HepG2 (cell line): Measurements from ENCODE around the gene MOSPD2. TPM values are rescaled to one million over a fixed set of nuclear protein-coding genes. Genes with fewer than 3 reads are reported as not detected.

ENCODE experiments used
- ATAC-seq: fragments of 200-7000 bp; cut with Tn5 transposase; 3 replicates; pipeline ENCODE4 v1.9.1; 2020; ENCODE audit warnings: mild to moderate bottlenecking, moderate library complexity
- BruUV-seq: library from RNA; stranded (reverse); fragments of 400-500 nt; replicated peaks from 2 replicates; lab custom pipeline; 2021; lab: Mats Ljungman, UMichigan
- CTCF ChIA-PET: fragments of 300-600 bp; formaldehyde crosslinking; extraction: SDS; loops from one replicate; lab custom pipeline; 2021; ENCODE audit warnings: low total read pairs, inconsistent platforms, low intra/inter-chr PET ratio; lab: Yijun Ruan, JAX
- POLR2A ChIA-PET: fragments of 350-600 bp; sonication (Branson Sonifier 250); formaldehyde crosslinking; loops from one replicate; lab custom pipeline; 2020; ENCODE audit warnings: antibody characterized with exemption, inconsistent platforms; lab: Yijun Ruan, JAX
- DNase-seq: peaks from one replicate; pipeline ENCODE4 v3.0.0-alpha.2; 2015; ENCODE audit warnings: low spot score
- FAIRE-seq: peaks from 3 replicates; lab custom pipeline; 2011; peaks lifted over from hg19 to GRCh38; lab: Jason Lieb, UNC
- H2AFZ ChIP-seq: one replicate; pipeline ENCODE4 v1.6.1; 2011; ENCODE audit warnings: low read length, inconsistent platforms
- H3K27ac ChIP-seq: fragments of 300-600 bp; 3 replicates; pipeline ENCODE4 v1.8.0; 2011; ENCODE audit warnings: mixed run types, mild to moderate bottlenecking, mixed read lengths, low read length, inconsistent platforms; ENCODE audit not compliant: insufficient read depth; ENCODE audit errors: extremely low read length
- H3K27me3 ChIP-seq, 2 experiments: fragments of 200-600 bp in 1 of 2; 2 replicates in 1 of 2; 3 replicates in 1 of 2; pipeline versions ENCODE4 v1.6.0 to v1.8.0; 2011; ENCODE audit warnings: low read length in 2 of 2, mild to moderate bottlenecking in 2 of 2, moderate library complexity in 2 of 2, inconsistent platforms in 1 of 2; ENCODE audit not compliant: insufficient read depth in 2 of 2, control insufficient read depth in 1 of 2
- H3K36me3 ChIP-seq, 2 experiments: fragments of 200-600 bp in 1 of 2; replicated peaks in 1 of 2; 2 replicates in 1 of 2; 3 replicates in 1 of 2; pipeline versions ENCODE4 v1.5.1 to v1.8.0; 2011; ENCODE audit warnings: low read length in 2 of 2, inconsistent platforms in 1 of 2; ENCODE audit not compliant: insufficient read depth in 2 of 2, control insufficient read depth in 1 of 2
- H3K4me1 ChIP-seq: 2 replicates; pipeline ENCODE4 v1.5.1; 2012; ENCODE audit warnings: low read length, inconsistent platforms; ENCODE audit not compliant: insufficient read depth
- H3K4me2 ChIP-seq: 2 replicates; pipeline ENCODE4 v1.6.0; 2011; ENCODE audit warnings: low read depth, low read length, inconsistent platforms
- H3K4me3 ChIP-seq, 3 experiments: fragments of 200-600 bp in 1 of 3; sonication (generic), shearing (Covaris generic) in 1 of 3; replicated peaks in 1 of 3; 2 replicates each; pipeline ENCODE4 v1.5.1; 2011 to 2016; ENCODE audit warnings: low read length in 3 of 3, inconsistent platforms in 2 of 3, low read depth in 2 of 3, mild to moderate bottlenecking in 2 of 3, control low read depth in 1 of 3, mixed read lengths in 1 of 3; ENCODE audit not compliant: insufficient read depth in 1 of 3
- H3K79me2 ChIP-seq: one replicate; pipeline ENCODE4 v1.6.1; 2011; ENCODE audit warnings: low read length, inconsistent platforms; ENCODE audit not compliant: insufficient read depth
- H3K9ac ChIP-seq: 2 replicates; pipeline ENCODE4 v1.6.0; 2011; ENCODE audit warnings: mild to moderate bottlenecking, low read depth, low read length, inconsistent platforms; ENCODE audit not compliant: insufficient read depth
- H3K9me3 ChIP-seq: 2 replicates; pipeline ENCODE4 v1.5.1; 2012; ENCODE audit warnings: mild to moderate bottlenecking, low read length
- H4K20me1 ChIP-seq: 2 replicates; pipeline ENCODE4 v1.6.0; 2011; ENCODE audit warnings: inconsistent platforms, mild to moderate bottlenecking, low read length, moderate library complexity; ENCODE audit not compliant: insufficient read depth
- MAFF ChIP-seq: IDR thresholded peaks from 2 replicates; pipeline ENCODE4 v1.6.1; 2011; ENCODE audit warnings: low read depth, low read length, improper control_type of control experiment
- MAFK ChIP-seq, 2 experiments: IDR thresholded peaks in 1 of 2; conservative IDR thresholded peaks in 1 of 2; 2 replicates each; pipeline ENCODE4 v1.6.1; 2011; ENCODE audit warnings: improper control_type of control experiment in 2 of 2, low read length in 2 of 2
- ZNF407 ChIP-seq: sonication (generic); formaldehyde crosslinking; IDR thresholded peaks from one replicate; pipeline ENCODE4 v1.5.1; 2020; ENCODE audit warnings: mild to moderate bottlenecking, missing genetic modification reagents; ENCODE audit errors: not compliant biosample characterization
- WGBS: methylation state at CpG from one replicate; pipeline ENCODE4 v1.1.6; 2017; ENCODE audit warnings: low lambda C conversion rate; 5-methylcytosine and 5-hydroxymethylcytosine counted together
- in situ Hi-C: cut with HindIII; loops from 2 replicates; pipeline ENCODE4 v1.10.0; 2017; ENCODE audit warnings: low pct_unique_long_range_greater_than_20kb; ENCODE audit not compliant: extremely low pct_ligation_motif_present
- intact Hi-C: fragments of 100-400 bp; cut with micrococcal nuclease; formaldehyde crosslinking; loops from one replicate; pipeline ENCODE4 v1.10.0; 2022; ENCODE audit not compliant: unreplicated experiment
- polyA plus RNA-seq, 8 experiments: library from polyadenylated mRNA; depleted of rRNA in 3 of 8; stranded (reverse) in 7 of 8; unstranded in 1 of 8; fragments of >200 nt; fragmentation: Illumina TruSeq in 4 of 8; extraction: Trizol in 4 of 8; gene quantifications; 2 replicates each; pipeline versions ENCODE4 v1.2.1 to v1.2.3, GENCODE V29; 2011 to 2016; ENCODE audit warnings: low read depth in 4 of 8, missing spikeins in 1 of 8, mixed read lengths in 1 of 8; ENCODE audit not compliant: insufficient read depth in 1 of 8
- total RNA-seq, 5 experiments: library from RNA; depleted of rRNA; stranded (reverse); fragments of >200 nt; fragmentation: Illumina TruSeq; extraction: Trizol; gene quantifications; 2 replicates each; pipeline ENCODE4 v1.2.3, GENCODE V29; 2016; ENCODE audit warnings: low read depth in 1 of 5

The MOSPD2 gene
- total and polyA plus RNA-seq, 2 of the 13 experiments (the other 11 are each of a cell fraction or from before 2014, with no cell fraction given): 4.8 to 7.0 TPM

- Histone ChIP-seq H3K9ac (no peak overlapping the region), H3K4me3 (no peak overlapping the region), H3K4me1 (no peaks in the 10 kb centered on the region), H3K9me3 (no peaks in the 10 kb centered on the region), H4K20me1 (no peaks in the 10 kb centered on the region)
- BruUV-seq: no TSS peak
- CTCF ChIA-PET: no interaction called here
- no peak for TF ChIP-seq ZNF407
- peak; percentile 65 for TF ChIP-seq MAFF
- peak; percentile 63 to 72 for TF ChIP-seq MAFK (conservative IDR thresholded peaks at IDR 0.05 in 1 of 2, IDR thresholded peaks at IDR 0.05 in 1 of 2; ENCODE audit: low read length in 2 of 2)
- TF ChIP-seq, all 625 proteins: peak for 2
- in situ Hi-C loops: no loop called here
- POLR2A ChIA-PET: no interaction called here
- ATAC-seq: no peak
- no peak for FAIRE-seq
- intact Hi-C loops: loop anchor here (5.0 kb wide), 1 partner anchor 583 kb away; no protein-coding TSS in a partner anchor
- H3K27ac ChIP-seq: no peak overlapping the region
- H3K27me3 ChIP-seq: no peaks in the 10 kb centered on the region
- WGBS: 0% methylated on average over 2 of the region's 2 CpGs
- no peak overlapping the region for H2AFZ ChIP-seq
- H3K79me2 ChIP-seq: no peaks in the 10 kb centered on the region
- no peak for DNase-seq
- no peaks in the 10 kb centered on the region for H3K36me3 ChIP-seq
- H3K4me2 ChIP-seq: no peak overlapping the region
Measured at GRCh38 chrX:14943962-14944361, 70.7 kb downstream of the MOSPD2 start.
